Measurements from ENCODE around the gene PPP1R36.
A peak's percentile ranks its signal among the peaks of the same experiment; 100 is the strongest.

Gene PPP1R36, protein sequence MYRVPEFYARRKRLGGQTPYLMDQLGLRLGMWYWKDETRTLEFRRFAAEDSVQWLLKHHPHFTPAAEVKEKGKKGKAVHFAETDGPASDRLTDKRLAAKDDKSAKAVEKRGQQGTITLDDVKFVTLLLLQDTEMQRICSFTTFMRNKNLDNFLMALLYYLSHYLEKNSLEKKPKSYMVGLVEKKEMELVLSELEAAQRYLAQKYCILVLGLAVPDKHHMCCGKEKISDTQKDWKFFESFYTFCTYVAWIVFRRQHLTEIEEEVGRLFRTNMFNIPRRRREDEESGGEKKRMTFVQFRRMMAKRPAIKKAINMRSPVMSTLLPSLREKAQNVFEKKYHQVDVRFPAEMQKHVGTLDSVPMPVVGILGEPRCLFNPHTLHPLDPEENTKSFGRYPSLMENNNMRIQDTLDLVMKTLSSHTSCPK

GRCh38 chr14:64549791-64550620 is at the start of gene PPP1R36:
Gene PPP1R36 (plus strand): TSS chr14:64549961. CDS start chr14:64549998, 37 bp downstream.
- peak within 1 kb of the TSS; percentile 55 for H3K4me3 ChIP-seq (ENCODE audit: low read depth, low read length)
- TF ChIP-seq, protein P1, sequence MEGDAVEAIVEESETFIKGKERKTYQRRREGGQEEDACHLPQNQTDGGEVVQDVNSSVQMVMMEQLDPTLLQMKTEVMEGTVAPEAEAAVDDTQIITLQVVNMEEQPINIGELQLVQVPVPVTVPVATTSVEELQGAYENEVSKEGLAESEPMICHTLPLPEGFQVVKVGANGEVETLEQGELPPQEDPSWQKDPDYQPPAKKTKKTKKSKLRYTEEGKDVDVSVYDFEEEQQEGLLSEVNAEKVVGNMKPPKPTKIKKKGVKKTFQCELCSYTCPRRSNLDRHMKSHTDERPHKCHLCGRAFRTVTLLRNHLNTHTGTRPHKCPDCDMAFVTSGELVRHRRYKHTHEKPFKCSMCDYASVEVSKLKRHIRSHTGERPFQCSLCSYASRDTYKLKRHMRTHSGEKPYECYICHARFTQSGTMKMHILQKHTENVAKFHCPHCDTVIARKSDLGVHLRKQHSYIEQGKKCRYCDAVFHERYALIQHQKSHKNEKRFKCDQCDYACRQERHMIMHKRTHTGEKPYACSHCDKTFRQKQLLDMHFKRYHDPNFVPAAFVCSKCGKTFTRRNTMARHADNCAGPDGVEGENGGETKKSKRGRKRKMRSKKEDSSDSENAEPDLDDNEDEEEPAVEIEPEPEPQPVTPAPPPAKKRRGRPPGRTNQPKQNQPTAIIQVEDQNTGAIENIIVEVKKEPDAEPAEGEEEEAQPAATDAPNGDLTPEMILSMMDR (conservative IDR thresholded peaks at IDR 0.05; ENCODE audit: low read depth, low read length): no peak
- no peak for DNase-seq (ENCODE audit: low read depth)

DNA sequence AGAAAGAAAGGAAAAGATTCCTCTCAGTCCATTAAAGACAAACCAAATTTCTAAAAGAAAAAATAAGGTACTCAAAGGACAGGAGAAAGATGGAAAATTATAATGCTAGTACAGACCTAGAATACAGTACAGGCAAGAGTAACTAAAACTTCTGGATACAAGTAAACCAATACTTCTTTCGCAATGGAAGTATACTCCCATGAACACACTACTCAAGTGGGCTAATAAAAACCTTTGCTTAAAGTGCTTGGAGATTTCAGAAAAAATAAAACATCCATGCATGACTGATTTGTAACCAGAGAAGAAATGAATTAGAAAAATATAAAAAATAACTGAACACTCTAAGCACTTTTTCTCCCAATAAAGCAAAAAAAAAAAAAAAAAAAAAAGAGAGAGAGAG is 49.7 kb upstream of the PPP1R36 start:
- H3K4me3 ChIP-seq (ENCODE audit: low read depth, low read length): no peak overlapping the region
- TF ChIP-seq, protein P1 (conservative IDR thresholded peaks at IDR 0.05; ENCODE audit: low read depth, low read length): no peak
- DNase-seq (ENCODE audit: low read depth): peak; percentile 33

DNA sequence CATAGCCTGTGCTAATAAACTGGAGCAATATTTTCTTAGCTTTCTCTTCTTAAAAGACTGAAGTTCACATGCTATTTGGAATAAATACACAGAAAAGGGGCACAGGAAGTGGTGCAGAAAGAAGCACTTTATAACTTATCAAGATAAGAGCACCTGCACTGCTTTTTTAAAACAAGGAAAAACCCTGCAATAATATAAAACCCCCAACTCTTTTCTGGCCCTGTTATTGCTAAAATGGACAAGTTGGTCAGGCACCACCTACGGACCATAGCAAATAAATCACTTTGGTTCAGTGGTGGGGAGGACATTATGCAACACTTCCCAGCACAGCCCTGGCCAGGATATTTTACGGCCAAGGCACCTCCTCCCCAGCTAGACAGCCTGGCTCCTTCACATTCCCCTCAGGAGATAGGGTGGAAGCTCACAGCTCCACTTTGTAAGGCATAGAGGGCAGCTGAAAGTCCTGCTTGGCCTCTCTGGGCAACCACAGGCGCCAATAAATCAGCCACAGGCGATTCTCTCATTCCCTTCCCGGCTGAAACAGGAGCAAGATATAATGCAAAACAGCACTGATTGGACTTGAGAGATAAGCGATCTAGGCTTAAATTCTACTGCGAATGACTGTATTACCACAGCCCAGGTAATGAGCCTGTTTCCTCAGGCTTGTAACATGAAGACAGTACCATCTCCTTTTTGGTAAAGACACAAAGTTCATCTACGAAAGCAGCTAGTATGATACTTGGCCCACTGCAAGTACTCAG is 48.2 kb upstream of the PPP1R36 start:
- TF ChIP-seq, protein P1 (conservative IDR thresholded peaks at IDR 0.05; ENCODE audit: low read depth, low read length): peak; percentile 31
- H3K4me3 ChIP-seq (ENCODE audit: low read depth, low read length): peak overlapping the region; percentile 23
- peak; percentile 79 for DNase-seq (ENCODE audit: low read depth)

DNA sequence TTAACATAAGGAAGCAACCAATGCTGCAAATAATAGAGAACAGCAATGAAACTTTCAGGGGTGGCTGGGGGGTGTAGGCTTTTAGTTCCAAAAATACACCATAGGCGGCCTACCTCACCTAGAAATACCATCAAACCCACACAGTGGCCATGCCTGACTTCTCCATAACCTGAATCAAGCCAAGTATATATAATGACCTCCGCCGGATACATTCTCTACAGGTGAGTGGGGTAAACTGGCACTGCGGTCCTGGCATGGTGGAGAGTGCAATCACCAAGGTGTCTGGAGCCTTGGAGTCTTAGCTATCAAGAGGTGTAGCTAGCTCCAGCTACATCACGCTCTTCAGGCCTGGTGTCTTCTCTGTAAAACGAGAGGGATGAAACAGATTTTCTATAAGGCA is 47.3 kb upstream of the PPP1R36 start:
- peak overlapping the region; percentile 88 for H3K4me3 ChIP-seq (ENCODE audit: low read depth, low read length)
- DNase-seq (ENCODE audit: low read depth): no peak
- TF ChIP-seq, protein P1 (conservative IDR thresholded peaks at IDR 0.05; ENCODE audit: low read depth, low read length): no peak

- DNase-seq (ENCODE audit: low read depth): peak; percentile 39
- H3K4me3 ChIP-seq (ENCODE audit: low read depth, low read length): peak overlapping the region; percentile 88
- TF ChIP-seq, protein P1 (conservative IDR thresholded peaks at IDR 0.05; ENCODE audit: low read depth, low read length): no peak
Observed at GRCh38 chr14:64502887-64503433, 46.8 kb upstream of the PPP1R36 start.

Measured in choroid plexus epithelial cell (primary cell).